Adipose tissue (tissue), 3 donors: ENCODE data around the gene ENTPD6. TPM values are rescaled to one million over a fixed set of nuclear protein-coding genes. Genes with fewer than 3 reads are reported as not detected.
"Not testable (repeated sequence)": the region's sequence is repeated elsewhere in the genome, so short reads cannot be mapped to it uniquely, and the experiment has no call there.

Experiments used
- H3K27ac ChIP-seq: one replicate; pipeline ENCODE4 v1.5.1; 2013; ENCODE audit warnings: low read depth, low read length
- WGBS, 3 donors: extraction: QIAGEN DNeasy Blood & Tissue Kit; methylation state at CpG; one replicate each; pipeline ENCODE4 v1.1.7; 2013; 5-methylcytosine and 5-hydroxymethylcytosine counted together
- polyA plus RNA-seq, 3 donors: library from polyadenylated mRNA; stranded (reverse); fragments of 200-250 nt; gene quantifications; one replicate each; pipeline ENCODE4 v1.2.3, GENCODE V29; 2013
- donor health status: healthy with polysubstance abuse.
- donor health status: Bipolar disorder and iron deficiency.
- donor health status: healthy.

The ENTPD6 gene
- polyA plus RNA-seq, result 10 to 100 TPM; 38.5 to 47.8 (median 42.4) TPM

DNA sequence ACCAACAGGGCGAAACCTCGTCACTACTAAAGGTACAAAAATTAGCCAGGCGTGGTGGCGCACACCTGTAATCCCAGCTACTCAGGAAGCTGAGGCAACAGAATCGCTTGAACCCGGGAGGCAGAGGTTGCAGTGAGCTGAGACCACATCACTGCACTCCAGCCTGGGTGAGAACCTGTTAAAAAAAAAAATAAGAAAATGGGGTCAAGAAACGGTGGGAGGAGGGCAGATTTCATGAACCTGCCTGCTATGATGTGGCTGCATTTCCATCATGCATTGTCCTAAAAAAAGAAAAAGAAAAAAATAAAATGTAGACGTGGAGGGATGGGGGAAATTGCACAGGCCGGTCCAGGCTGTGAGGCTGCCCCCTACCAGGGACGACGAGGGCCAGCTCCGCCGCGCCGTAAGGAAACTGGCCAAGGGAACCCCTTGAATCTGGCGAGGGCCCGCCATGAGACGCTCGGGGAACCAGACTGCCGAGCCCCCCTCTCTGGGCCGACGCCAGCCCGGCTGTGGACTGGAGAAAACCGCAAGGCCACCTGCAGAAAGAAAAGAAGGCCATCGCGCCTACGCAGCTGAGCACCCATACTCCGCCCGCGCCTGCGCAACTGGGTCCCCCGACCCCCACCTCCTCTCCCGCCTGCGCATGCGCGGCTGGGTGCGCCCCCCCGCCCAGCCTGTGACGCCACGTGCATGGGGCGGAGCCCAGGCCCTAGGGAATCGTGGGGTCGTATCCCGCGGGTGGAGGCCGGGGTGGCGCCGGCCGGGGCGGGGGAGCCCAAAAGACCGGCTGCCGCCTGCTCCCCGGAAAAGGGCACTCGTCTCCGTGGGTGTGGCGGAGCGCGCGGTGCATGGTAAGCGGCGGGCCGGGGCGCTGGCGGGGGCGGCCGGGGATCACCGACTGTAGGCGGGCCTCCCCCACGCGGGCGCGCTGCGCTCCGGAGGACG, at the start of gene ENTPD6:
TSS of gene ENTPD6 (plus strand) at position 699 of the 948 bp plus-strand sequence. CDS start 10,825 bp downstream, outside the sequence.
- 6 to 8% (median 7%) methylated on average over 58 to 75 of the region's 75 CpGs for WGBS, 3 donors
- no peak within 1 kb of the TSS for H3K27ac ChIP-seq

DNA sequence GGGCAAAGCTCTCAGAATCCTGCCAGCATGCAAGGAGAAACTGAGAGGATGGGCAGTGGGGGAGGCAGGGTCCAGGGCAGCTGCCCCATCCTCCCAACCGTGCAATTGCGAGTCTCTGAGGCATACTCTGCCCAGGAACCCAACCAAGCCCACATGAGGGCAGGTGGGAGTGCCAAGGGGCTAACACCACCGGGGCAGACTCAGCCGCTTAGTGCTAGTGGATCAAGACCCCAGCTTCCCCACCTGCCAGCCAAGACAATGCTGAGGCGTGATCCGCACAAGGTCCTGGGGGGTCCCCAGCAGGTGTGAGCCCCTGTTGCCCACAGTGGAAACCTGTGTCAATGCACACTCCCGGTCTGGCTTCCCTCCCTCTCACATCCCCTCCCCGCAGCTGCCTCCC, 48.5 kb upstream of the ENTPD6 start:
- 90 to 93% (median 90%) methylated on average over 8 of the region's 8 CpGs for WGBS, 3 donors
- H3K27ac ChIP-seq, result no peak overlapping the region

DNA sequence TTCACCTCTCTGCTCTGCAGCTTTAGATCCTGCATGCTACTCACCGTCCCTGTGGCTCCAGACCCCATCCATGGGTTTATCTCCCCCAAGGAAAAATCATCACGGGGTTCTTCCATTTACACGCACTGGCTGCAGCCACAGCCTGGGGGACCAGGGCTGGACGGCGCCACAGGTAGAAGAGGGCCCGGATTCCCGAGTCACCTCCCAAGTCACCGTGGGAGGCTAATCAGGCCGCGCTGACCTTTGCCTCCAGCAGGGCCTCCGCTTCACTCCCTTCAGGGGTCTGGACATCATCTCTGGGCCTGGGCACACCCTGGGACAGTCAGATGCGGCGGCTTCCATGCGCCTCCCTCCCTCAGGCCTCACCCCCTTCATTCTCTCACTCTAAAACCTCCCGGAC, 47.8 kb upstream of the ENTPD6 start:
- 82 to 90% (median 82%) methylated on average over 15 of the region's 15 CpGs for WGBS, 3 donors
- H3K27ac ChIP-seq, result no peak overlapping the region

DNA sequence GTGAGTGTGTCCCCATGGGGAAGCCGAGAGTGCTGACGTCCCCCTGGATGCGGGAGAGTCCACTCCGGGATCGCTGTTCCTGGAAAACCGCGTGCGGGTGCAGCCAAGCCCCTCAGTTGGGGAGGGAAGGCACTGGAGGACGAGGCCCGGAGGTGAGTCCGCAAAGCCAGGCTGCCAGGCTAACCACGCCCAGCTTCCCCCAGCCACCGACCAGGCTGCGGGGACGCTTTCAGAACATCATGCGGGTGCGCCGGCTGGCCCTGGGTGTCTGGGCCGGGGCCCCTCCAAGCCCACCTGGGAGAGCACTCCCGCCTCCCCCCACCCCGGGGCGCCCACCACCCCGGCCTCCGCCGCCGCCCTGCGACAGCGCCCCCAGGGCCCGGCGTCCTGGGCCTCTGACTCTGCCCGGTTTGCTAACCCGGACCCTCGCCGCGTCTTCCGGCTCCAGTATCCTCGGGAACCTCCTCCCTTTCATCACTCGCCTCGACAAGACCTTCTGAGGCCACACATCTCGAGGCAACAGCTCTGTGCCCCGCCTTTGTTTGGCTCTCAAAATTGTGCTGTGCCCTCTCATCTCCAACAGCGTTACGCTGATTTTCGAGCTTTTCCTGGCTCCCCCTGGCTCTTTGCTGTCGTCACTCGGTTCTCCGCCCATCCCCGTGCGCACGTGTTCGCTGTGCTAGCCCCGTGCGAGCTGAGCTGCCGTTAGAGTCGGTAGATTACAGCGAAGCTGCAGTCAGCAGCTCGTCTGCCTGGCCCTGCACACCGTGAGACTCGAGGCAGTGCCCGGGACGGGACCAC, 47.1 kb upstream of the ENTPD6 start:
- 4 to 15% (median 5%) methylated on average over 58 to 61 of the region's 61 CpGs for WGBS, 3 donors
- H3K27ac ChIP-seq, result no peak overlapping the region

DNA sequence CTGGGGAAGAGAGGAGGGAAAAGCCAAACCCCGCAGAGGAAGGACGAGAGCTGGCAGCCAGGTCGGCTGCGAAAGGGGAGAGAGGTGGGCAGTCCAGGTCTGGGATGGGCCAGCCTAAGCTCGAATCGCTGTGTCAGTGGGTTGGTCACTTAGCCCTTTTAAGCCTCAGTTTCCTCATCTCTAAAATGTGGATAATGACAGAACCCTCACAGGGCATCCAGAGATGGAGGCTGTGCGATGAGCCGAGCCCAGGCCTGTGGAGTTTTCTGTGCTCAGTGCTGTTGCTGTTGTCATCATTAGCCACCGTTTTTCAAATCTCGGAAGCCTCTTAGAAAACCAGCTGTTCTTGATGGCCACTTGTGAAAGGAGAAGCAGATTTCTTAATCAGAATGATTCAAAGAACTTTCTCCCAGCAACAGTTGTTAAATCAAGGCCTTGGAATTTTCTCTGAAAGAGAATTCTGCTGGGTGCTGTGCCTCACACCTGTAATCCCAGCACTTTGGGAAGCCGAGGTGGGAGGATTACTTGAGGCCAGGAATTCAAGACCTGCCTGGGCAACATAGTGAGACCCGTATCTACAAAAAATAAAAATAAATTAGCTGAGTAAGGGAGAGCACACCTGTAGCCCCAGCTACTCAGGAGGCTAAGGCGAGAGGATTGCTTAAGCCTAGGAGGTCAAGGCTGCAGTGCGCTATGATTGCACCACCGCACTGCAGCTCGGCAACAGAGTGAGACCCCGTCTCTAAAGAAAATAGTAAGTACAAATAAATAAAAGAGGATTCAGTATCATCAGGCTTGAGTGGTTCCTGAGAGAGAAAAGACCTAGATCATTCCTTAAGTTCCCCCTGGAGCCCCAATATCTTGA, 46.3 kb upstream of the ENTPD6 start:
- H3K27ac ChIP-seq, result no peak overlapping the region
- WGBS, 3 donors, result 69 to 80% (median 73%) methylated on average over 17 of the region's 17 CpGs

DNA sequence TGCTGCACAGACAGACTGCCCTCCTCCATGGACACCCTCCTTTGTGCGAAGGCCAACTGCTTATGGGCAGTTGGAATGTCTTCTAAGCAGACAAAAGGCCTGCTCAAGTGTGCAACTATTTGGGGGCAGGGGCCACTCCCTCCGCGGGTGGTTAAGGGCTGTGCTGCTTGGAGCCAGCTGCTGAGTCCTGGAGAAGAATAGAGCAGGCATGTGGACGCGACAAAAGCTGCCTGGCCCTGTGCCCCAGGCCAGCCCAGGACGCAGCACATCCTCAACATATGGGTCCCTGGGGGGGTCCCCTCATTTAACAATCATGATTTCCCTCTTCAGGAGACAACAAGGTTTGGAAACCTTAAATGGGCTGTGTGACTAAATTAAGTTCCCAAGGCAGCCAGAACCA, 45.5 kb upstream of the ENTPD6 start:
- 79 to 87% (median 82%) methylated on average over 6 of the region's 6 CpGs for WGBS, 3 donors
- no peak overlapping the region for H3K27ac ChIP-seq

DNA sequence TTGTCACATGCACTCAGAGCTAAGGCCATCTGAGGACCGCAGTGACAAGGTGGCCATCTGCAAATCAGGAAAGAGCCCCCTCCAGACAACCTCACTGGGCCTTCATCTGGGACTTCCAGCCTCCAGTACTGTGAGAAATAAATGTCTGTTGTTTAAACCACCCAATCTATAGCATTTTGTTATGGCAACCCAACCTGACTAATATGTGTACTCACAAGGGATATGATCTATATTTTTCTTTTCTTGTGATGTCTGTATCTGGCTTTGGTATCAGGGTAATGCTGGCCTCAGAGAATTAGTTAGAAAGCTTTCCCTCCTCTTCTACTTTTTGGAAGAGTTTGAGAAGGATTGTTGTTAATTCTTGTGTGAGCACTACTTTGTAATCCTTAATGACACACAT, 37.5 kb upstream of the ENTPD6 start:
- no peak overlapping the region for H3K27ac ChIP-seq
- 85 to 88% (median 88%) methylated on average over 1 of the region's 1 CpG for WGBS, 3 donors

DNA sequence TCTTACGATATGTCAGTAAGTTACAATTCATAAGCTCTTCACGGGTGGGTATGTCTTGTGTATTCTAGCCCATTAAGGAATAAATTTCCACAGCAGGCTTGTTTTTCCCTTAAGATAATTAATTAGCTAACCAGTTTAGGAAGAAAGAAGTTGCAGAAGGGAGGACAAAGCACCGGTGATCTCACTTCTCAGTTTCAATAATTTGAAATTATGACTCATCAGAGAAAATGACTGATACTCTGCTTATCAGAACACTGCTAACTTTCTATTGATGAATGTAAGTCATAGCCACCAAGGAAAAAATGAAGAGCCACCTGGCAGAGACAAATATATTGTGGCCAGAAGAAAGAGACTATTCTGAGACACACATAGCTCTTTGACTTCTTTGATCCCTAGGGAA, 35.0 kb upstream of the ENTPD6 start:
- 46 to 73% (median 54%) methylated on average over 3 of the region's 3 CpGs for WGBS, 3 donors
- H3K27ac ChIP-seq, result no peak overlapping the region

DNA sequence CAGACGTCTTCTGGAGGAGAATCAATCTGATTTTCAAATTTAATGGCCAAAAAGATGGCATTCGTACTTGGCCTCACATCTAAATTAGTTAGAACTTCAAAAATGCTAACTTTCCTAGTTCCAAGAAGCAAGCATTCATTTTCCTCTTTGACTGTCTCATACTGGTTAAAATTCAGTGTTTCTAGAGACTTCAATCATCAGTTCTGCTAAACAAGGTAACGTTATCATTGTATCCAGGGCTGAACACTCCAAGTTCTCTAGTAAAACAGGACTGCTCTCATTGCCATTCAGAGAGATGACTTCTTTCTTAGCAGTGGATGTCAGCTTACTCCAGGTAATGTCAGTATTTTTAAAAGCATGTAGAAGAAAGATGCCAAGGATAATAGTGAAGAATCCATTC, 34.6 kb upstream of the ENTPD6 start:
- H3K27ac ChIP-seq, result no peak overlapping the region
- 63 to 89% (median 63%) methylated on average over 3 of the region's 3 CpGs for WGBS, 3 donors

DNA sequence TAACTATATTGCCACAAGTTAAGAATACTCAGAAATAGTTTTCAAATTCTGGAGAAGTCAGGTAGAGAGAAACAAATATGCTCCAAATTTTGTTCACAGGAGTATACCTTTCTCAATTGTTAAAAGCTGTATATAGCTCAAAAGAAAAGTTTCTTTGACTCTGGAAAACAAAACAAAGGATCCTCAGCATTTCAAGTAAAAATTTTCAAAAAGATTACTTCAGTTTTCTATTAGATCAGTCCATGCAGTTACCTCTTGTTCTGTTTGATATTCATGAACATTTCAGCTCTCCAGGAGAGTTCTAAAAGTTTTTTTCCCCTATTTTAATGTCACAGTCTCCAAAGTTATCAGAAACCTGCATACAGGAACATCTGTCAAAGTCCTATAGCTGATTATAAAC, 30.4 kb upstream of the ENTPD6 start:
- no peak overlapping the region for H3K27ac ChIP-seq

DNA sequence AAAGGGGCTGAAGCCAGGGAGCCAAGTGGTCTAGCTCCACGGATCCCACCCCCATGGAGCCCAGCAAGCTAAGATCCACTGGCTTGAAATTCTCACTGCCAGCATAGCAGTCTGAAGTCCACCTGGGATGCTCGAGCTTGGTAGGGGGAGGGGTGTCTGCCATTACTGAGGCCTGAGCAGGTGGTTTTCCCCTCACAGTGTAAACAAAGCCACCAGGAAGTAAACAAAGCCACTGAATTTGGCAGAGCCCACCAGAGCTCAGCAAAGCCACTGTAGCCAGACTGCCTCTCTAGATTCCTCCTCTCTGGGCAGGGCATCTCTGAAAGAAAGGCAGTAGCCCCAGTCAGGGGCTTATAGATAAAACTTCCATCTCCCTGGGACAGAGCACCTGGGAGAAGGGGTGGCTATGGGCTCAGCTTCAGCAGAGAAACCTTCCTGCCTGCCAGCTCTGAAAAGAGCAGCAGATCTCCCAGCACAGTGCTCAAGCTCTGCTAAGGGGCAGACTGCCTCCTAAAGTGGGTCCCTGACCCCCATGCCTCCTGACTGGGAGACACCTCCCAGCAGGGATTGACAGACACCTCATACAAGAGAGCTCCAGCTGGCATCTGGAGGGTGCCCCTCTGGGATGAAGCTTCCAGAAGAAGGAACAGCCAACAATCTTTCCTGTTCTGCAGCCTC, 29.3 kb upstream of the ENTPD6 start:
- WGBS, 3 donors, result 33 to 70% (median 62%) methylated on average over 2 of the region's 2 CpGs

DNA sequence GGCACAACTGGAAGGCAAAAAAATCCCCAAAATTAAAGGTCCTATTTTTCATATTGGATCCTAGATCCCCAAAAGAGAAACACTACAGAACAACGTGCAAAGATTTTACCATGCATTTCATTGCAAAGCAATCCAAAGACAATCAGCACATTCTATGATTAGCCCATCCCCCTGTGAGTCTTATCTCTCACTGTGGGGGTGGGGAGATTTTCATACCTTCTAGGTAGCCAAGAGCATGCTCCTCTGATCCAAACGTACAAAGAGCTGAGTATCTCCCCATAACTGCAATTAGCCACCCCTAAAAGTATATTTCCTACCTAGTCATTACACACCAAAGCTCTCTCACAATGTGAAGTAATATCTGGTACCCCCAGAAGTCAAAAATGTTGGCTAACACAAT, 22.2 kb upstream of the ENTPD6 start:
- H3K27ac ChIP-seq, result no peak overlapping the region
- 50 to 59% (median 53%) methylated on average over 2 of the region's 2 CpGs for WGBS, 3 donors

More for the DNA sequence above, 29.3 kb upstream of the ENTPD6 start:
- H3K27ac ChIP-seq, result not testable (repeated sequence)

DNA sequence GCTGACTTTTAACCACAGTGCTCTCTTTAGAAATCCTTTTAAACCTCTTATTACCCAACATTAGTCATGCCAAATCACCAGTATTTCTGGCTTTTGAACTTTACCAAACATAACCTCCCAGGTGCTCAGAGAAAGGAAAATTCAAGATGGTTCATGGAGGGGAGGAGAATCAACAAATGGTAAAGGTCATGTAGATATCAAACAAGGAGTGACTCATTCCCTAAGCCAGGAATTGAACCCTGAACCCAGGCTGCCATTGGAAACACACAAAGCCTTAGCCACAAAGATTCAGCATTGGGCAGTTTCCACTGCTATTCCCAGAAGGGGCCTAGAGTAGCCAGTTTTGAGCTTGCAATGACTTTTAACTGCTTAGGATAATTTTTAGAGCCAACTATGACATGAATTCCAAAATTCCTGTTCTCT, 21.6 kb upstream of the ENTPD6 start:
- no peak overlapping the region for H3K27ac ChIP-seq

DNA sequence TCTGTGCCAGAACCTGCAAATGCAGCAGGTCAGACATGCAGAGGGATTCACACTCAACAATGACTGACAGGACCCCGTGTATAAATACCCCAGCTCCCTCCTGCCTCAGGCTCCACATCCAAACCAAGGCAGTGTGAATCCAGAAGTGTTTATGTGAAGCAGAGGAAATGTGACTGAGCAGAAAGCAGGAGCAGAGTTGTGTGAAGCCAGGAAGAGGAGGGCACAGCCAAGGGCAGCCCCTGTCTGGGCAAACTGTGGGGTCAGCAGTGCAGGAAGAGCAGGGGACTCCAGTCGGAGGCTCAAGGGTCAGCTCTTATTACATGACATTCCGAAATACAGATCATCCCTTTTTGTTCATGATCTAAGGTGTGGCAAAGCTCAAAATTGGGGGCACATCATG, 19.3 kb upstream of the ENTPD6 start:
- no peak overlapping the region for H3K27ac ChIP-seq
- 78 to 86% (median 78%) methylated on average over 3 of the region's 3 CpGs for WGBS, 3 donors

DNA sequence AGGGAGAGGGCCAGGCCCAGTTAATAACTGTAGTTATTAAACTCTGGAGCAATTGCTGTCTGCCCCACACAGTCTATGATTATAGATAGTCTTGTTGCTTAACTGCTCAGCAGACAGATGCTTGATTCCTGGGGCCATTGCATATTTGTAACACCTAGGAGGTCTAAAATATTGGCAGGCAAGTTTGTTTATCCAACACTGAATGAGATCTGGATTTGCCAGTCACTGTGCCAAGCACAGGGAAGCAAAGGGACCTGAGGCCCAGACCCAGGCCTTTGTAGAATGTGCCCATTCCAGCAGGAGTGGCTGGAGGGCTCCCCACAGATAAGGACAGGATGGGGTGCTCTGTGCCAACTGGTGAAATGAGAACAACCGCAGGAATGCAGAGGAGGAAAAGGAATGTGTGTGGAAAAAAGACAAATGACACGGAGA, 17.6 kb upstream of the ENTPD6 start:
- H3K27ac ChIP-seq, result no peak overlapping the region
- 35 to 81% (median 77%) methylated on average over 2 of the region's 2 CpGs for WGBS, 3 donors

DNA sequence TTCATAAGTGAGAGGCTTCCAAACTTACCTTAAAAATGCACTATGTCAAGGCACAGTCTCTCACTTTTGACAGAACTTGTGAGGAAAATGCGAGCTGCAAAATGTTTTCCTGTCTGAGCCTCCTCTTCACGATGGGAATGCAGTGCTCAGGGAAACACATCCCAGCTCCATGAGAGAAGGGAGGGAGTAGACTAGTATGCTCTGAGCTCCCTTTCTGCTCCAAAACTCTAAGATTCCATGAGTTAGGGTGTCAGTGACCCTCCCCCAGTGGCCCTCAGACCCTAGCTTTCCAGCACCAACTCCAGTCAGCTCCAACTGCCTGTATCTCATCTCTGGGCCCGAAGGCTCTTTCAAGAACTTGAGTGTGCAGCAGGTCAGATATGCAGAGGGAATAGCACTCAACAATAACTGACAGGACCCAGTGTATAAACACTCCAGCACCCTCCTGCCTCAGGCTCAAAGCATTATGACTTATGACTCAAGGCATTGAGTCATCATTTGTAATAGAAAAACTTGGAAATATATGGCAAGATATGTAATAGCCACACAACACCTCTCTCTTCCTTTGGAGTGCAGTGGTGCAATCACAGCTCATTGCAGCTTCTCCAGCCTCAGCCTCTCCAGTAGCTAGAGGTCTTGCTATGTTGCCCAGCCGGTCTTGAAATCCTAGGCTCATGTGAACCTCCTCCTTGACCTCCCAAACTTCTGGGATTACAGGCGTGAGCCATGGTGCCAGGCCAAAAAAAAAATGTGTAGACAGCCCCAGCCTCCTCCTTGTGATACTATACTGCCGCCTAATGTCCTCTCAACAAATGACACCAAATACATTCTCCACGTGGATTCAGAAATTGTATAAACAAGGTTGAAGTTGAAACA, 16.7 kb upstream of the ENTPD6 start:
- WGBS, 3 donors, result 31 to 39% (median 34%) methylated on average over 7 of the region's 7 CpGs
- no peak overlapping the region for H3K27ac ChIP-seq

DNA sequence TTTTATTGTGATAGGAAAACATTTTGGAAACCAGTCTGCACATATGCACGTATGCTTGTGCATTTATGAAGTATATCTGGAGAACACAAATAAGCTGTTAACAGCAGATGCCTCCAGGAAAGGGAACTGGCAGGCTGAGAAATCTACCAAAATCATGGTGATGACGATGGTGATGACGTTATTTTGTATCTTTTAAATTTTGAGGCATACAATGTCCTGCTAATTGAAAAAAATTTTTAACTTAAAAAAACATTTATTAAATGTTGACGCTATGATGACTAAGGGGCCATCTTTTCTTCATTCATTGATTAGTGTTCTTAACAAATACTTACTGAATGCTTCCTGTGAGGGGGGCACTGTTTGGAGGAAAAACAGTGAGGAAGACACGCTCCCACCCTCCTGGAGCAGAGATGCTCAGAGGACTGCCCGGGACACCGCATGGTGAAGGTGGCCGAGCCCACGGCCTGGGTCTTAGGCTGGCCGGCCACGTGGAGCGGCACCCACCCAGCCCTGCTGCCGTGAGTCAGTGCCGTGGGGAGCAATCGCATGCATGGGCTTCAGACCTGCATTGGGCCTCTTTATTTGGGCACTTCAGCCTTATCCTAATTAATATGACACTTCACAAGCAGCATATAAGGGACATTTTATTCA, 15.9 kb upstream of the ENTPD6 start:
- no peak overlapping the region for H3K27ac ChIP-seq
- WGBS, 3 donors, result 55 to 65% (median 56%) methylated on average over 15 of the region's 15 CpGs
